Adrenal gland (tissue), 5 donors: ENCODE data around the gene CLEC4F.

Source experiments
- CTCF ChIP-seq, 6 experiments: fragments of 450-650 bp in 4 of 6; fragments of 200-600 bp in 2 of 6; sonication (generic) in 1 of 6; IDR thresholded peaks; 1 replicate in 5 of 6; 2 replicates in 1 of 6; pipeline versions ENCODE4 v1.5.1 to v1.8.0; 2016 to 2021; ENCODE audit warnings: antibody characterized with exemption in 6 of 6, mild to moderate bottlenecking in 2 of 6, moderate library complexity in 1 of 6
- POLR2A ChIP-seq, 2 donors: fragments of 450-650 bp; IDR thresholded peaks; one replicate each; pipeline ENCODE4 v1.6.1; 2017; ENCODE audit warnings: antibody characterized with exemption in 2 of 2, mild to moderate bottlenecking in 2 of 2, moderate library complexity in 1 of 2
- donor health status: DM: no; HTN: no; CAD: no.

- TF ChIP-seq POLR2A (IDR thresholded peaks at IDR 0.05) (no peak), CTCF (IDR thresholded peaks at IDR 0.05) (no peak)
Measured at GRCh38 chr2:70807102-70807827, 13.1 kb downstream of the CLEC4F start.
